Endometrial microvascular endothelial cells (primary cell): ENCODE measurements around the gene TMEM212. TPM values are rescaled to one million over a fixed set of nuclear protein-coding genes. Genes with fewer than 3 reads are reported as not detected.
"Not testable (repeated sequence)": the region's sequence is repeated elsewhere in the genome, so short reads cannot be mapped to it uniquely, and the experiment has no call there.

ENCODE experiments used
- in situ Hi-C: cut with HindIII; loops from 2 replicates; pipeline ENCODE4 v1.10.0; 2017; ENCODE audit warnings: low sequenced_read_pairs, low pct_unique_long_range_greater_than_20kb; ENCODE audit errors: inconsistent ontology term
- total RNA-seq: library from RNA; depleted of rRNA; stranded (reverse); fragments of >200 nt; gene quantifications from one replicate; pipeline ENCODE4 v1.2.3, GENCODE V29; 2015; ENCODE audit errors: inconsistent ontology term

The TMEM212 gene
- total RNA-seq, 1 donor from 2014 or later: not detected

DNA sequence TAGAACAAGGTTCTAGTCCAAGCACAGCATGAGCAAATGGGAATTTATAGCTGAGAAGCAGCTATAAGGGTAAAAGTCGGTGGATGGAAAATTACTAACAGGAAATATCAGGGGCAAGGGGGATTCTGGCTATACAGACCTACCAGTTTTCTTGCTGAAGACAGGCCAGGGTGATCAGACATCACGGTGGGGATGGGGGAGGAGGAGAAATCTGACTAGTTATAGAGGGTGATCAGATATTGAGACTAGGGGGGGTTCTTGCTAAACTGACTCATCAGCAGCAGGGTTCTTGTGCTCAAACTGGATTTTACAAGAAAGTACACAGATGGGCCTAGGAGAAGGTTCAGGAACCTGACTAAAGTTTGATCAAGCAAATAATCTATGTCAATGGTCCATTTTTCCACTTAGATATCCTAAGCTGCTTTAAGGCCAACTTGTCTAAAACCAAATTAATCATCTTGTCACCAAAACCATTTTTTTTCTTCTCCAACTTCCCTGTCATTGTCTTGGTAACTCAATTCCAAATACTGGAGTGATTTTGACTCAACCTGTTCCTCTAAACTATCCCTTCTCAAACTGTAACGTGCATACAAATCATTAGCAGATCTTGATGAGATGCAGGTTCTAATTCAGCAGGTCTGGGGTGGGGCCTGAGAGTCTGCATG lies 4.6 kb downstream of the TMEM212 start:
- in situ Hi-C loops: no loop called here

DNA sequence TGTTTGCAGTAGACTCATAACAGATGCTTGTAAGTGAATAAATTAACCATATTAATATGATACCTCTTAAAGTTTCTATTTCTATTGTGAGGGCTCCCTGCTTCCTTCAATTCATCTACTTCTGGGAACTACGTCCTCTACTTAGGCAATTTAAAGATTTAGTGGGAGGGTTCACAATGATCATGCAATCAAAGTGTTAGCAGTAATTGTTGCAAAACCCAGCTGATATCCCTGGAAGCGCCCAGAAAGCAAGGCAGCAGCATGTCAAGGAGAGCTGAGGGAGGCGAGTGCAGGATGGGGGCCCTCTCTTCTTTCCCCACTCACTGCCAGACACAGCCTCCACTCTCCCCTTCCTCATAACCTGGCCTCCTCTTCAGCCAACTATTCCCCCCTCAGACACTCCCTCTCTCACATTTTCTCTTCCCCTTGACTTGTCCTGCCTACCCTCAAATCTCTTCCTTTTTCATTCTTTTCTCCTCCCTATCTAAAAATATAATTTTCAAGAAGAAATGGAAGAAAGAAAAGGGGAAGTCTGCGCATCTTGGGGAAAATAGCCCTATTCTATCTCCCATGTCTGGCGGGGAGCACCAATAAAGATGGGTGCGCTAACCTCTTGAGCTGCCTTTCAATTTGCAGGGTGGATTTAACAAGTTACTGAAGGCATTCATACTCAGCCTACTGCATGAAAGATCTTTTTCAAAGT lies 6.6 kb downstream of the TMEM212 start:
- in situ Hi-C loops: no loop called here

DNA sequence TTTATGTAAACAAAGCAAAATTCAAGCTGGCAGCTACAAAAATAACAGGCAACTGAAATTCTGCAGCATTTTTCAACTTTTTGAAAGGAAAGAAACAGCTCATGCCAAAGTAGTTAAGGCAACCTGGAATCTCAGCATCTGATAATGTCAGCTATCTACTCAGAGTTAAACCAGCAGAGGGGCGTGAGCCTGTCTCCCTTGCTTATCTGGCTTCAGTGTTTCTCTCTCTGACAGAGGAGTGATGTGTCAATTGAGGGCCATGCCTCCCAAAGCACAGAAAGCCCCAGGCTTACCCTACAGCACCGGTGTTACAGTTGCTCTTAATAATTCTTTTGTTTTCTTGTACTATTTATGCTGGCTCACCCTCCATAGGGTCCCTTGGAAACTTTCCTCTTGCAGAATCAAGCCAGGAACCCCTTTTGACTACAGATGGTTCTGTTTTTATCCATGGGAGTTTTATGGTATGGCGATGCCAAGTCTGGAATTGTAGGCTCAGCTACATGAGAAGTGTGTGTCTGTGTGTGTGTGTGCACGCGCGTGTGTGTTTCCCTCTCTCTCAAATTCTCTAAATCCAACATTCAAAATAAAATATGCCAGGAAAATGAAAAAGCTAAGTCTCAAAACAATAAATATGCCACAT lies 7.3 kb downstream of the TMEM212 start:
- in situ Hi-C loops: no loop called here

DNA sequence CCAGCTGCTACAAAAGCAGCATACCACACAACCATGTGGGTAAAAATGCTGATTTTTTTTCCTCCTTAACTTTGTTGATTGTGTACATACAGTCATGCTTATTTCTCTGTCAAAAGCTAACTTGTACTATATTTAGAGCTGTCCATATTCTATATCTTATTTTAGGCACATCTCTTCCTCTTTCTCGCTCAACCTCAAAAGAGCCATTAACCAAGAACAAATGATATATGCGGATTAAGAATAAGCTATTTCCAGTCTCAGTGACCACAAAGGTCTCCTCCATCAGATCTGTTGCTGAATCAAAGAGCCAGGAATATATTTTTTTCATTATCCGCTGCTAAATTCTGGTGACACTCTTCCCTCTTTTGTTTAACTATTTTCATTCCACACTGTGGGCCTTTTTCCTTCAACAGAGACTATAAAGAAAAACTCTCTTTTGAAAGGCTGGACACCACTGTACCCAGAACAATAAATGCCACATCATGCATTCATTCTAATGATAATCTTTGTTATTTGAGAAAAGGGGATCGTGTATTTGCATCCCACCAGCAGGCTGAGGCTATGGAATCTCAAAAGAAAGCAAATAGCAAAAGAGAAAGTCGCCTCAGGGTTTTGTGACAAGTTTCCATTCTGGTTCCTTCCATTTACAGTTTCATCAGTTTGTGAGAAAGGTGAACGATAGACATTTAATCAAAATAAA lies 8.0 kb downstream of the TMEM212 start:
- in situ Hi-C loops: no loop called here

DNA sequence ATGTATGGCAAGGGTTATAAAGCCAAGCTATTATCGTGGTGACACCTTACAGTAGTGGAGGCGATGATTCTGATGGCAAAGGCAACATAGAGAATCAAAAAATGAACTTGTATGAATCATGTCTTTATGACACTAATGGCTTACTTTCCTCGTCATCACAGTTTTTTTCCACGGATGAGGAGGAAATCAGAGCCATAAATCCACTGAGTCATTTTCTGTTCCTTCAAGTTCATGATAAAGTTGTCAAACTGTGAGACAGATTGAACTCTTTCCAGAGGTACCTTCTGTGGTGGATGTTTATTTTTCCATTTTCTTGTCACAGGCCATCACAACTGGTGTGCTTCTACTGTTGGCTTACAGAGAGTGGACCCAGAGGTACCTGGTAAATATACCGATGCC lies 8.5 kb downstream of the TMEM212 start:
- in situ Hi-C loops: no loop called here

DNA sequence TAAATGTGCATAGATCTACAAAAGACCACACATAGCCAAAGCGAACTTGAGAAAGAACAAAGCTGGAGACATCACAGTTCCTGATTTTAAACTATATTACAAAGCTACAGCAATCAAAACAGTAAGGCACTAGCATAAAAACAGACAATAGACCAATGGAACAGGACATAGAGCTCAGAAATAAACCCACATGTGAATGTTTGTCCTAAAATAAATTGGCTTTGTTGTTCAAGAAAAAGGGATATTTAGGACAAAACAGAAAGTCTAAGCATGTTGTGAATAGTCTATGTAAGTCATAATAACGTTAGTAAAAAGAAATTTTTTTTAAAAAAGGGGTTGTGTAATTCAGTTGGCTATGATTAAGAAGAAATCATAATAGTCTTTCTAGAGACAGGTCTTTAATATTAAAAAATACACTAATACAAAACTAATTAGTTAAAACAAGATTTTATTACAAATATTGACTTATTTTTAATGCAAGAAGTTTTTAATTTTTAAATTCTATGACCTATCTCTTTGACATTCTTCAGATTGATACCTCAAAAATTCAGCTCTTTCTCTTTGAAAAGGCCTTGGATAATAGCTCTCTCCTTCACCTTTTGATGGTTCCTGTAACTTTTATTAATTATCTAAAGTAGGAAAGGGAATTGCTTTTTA lies 11.6 kb downstream of the TMEM212 start:
- in situ Hi-C loops: no loop called here

DNA sequence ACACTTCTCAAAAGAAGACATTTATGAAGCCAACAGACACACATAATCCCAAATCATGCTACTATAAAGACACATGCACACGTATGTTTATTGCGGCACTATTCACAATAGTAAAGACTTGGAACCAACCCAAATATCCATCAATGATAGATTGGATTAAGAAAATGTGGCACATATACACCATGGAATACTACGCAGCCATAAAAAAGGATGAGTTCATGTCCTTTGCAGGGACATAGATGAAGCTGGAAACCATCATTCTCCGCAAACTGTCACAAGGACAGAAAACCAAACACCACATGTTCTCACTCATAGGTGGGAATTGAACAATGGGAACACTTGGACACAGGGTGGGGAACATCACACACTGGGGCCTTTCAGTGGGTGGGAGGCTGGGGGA lies 15.6 kb downstream of the TMEM212 start:
- in situ Hi-C loops: not testable (repeated sequence)

DNA sequence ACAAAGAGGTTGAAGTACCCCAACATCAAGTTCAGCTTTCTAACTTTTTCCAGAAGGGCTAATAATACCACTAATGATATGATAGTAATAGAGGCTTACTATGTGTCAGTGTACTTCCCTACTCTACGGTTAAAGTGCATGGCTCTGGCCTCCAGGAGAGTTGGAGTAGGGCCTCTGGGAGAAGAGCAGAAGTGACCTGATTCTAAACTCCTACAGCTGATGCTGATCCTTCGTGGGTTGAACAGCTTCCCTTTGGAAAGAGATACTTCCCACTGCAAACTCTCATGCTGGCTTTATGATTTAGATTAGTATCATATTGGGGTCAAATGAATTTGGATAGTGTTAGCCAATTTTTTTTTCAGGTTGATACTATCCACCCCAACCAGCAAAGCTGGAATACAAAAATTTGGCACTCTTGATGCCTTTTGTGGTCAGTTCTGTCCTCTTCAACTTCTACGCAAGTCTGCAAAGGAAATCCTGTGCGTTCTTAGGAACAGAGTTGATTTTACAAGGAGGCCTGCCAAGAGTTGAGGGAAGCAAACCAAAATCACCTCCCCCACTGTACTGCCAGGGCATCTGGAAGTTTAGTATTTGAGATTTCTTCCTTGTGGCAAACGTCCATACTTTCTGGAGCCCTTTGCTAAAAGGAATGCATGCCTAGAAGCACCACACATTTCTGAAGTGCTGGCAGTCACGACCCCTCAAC lies 17.8 kb downstream of the TMEM212 start:
- in situ Hi-C loops: no loop called here

DNA sequence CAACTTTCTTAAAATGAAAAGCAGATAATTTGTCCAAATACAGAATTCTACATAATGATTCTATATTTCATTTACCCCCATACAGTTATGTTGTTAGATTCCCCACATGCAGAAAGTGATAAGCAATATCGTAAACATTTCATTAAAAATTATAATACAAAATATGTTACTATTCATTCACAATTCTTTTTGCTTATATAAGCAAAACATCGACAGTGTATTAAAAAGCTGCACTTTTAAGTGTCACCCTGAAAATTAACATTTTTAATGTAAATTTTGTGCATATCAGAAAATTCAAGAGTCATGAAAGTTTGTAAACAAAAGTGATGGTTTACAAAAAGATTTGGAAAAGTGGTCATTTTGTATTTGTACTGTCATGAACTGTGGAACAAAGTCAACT lies 19.2 kb downstream of the TMEM212 start:
- in situ Hi-C loops: no loop called here

DNA sequence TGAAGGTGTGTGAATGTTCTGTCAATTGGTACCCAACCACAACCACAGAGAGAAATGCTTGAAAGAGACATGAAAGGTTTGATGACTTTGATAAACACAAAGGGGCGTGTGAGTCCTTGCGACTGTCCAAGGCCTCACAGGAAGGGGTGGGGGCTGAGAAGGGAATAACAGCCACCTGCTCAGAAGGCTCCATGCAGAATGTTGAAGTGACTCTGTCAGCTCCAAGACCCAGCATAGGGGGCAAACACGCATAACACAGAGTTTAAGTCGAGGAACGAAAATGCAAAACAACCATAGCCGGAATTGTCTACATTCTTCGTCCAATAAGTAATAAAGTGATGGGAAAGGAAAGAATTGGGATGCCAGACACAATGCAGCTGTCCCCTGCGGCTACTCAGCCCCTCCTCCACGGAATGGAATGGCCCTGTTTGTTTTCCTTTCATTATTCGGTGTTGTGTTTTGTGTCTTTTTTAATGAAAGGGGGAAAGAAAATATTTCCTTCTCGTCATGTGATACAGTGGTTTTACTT lies 19.9 kb downstream of the TMEM212 start:
- in situ Hi-C loops: no loop called here

DNA sequence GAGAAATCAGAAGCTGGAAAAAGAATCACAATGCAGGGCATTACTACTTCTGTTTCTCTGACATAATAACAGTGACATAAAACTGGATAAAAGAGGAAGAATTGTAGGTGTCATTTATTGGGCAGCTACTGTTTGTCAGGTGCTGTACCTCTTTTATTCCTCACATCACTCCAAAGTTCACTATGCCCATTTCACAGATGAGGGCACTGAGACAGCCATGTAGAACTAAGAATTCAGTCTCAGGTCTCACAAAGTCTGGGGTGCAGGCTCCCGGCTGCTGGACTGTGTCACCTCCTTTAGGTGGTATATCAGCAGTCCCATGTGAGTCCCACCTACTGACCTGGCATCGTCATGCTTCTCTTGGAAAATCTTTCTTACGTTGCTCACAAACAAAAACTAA lies 20.8 kb downstream of the TMEM212 start:
- in situ Hi-C loops: no loop called here

DNA sequence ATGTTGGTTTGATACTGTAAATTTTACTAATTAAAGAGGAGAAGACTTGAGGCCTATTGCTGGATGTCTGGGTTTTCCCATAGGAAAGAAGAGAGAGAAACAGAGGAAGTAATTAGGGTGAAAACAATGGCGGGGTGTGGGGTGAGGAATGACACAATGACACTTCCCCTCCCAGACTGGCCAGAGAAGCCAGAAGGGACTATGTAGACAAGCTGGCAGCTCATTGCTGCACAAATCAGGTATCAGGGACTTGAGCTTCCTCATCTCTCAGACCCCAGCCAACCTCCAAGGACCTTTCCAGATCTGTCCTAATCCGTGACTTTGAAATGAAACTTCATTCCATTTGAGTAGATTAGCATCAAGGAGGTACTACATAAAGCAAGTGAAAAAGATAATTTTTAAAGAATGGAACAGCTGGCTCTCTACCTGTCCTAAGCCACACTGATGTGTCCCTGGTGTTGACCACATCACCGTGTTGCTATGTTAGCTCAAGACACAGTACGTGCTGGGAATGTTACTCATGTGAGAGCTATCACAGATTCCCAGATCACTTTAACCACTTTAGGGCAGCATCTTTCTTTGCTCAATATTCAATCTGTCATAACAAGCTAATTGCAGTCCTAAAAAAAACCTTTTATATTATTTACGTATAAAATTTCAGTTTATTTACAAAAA lies 22.2 kb downstream of the TMEM212 start:
- in situ Hi-C loops: no loop called here

DNA sequence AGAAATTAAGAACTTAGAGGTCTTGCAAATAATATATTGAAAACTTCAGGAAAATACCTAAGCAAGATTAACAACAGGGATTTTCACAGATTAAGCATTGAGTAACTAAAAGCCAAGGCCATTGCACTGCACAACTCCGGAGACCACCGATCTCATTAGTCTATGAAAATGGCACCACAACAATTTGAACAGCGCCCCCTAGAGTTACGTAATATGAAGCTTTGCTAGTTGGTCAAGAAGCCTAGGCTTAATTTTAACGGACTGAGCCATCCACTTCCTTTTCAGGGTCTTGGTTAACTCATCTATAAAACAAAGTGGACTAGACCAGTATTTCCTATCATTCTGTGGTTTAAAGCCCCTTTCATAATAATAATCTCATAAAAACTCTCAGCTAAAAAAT lies 24.8 kb downstream of the TMEM212 start:
- in situ Hi-C loops: no loop called here

DNA sequence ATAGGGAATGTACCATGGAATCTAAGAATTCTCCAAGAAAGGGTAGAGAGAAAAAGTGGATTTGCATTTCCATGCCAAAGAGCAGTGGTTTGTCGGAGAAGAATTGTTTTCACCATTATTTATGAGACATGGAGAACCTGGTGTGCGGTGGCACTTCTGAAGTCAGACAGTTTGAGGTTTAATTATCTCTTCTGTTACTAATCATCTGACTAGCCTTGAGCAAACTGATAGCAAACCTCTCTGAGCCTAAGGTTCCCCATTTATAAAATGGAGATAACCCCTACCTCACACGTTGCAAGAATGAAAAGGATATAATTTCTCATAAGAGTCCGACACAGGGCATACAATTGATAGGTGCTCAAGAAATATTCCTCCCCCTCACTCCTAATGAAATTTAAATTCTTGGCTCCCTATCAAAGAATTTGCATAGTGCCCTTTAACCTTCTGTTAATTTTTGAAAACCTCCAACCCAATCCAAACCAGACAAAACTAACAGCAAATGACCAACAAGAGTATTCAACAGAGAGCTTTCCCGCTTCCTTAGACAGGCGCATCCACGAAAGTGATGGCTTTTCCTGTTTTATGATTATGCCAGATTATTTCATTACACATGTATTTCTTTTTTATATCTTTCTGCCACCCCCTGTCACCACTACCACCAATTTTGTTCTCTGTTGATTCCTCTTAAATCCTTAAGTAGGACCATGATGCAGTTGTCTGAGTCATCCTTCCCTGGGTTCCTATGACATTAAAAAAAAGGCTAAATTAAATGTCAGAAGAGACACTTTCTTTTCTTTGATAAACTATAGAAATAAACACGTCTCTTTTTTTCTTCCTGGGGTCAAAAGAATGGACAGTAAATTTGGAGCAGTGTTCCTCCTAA lies 28.5 kb downstream of the TMEM212 start:
- in situ Hi-C loops: no loop called here

DNA sequence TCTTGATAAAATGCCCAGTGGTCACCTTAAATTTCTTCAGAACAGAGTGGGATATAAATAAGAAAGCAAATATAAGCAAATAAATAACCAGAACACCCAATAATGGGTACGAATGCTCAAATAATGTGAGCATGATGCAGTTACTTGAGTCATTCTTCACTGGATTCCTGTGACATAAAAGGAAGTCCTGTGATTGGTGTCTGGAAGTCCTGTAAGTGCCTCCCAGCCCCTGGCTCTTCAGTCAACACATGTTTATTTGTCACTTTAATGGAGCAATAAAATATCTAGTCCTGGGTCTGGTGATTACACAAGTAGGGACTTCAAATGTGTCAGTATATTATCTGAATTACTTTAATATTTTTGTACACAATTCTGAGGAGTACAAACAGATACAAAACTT lies 30.4 kb downstream of the TMEM212 start:
- in situ Hi-C loops: no loop called here

DNA sequence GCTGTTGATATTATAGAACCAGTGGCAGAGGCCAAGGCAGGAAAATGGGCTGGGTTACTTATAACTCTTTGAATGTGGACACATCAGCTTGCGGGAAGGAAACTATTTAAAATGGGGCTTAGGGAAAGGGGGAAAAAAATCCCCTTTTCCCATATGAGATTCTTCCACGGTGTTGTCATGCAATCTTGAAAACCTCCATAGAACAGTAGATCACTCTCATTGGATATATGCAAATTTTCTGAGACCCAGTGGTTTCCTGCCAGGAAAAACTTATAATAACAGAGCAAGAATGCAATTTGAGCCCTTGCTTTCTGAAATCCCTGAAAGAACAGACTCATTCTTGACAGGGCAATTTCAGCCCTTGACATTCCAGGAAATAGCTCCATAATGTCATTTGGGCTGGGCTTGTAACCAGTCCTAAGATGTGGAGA lies 31.1 kb downstream of the TMEM212 start:
- in situ Hi-C loops: no loop called here

DNA sequence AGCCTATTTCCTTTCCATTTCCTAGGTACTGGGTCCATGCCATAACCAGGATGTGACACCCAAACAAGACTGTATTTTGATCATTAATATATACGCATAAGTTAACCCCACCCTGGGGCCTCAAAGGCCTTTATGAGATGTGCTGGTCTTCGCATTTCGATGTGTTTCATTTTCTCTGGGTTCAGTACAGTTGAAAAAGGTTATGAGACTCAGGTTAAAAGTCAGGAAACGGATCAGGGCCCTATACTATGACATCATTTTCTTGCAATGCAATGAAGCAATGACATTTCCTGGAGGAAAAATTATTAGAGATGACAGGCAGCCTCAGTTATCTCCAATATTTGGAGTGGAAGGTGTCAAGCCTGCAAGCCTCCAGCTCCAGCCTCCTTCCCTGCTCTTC lies 31.7 kb downstream of the TMEM212 start:
- in situ Hi-C loops: no loop called here
